ENCODE measurements around the gene SERPINA12. TPM values are rescaled to one million over a fixed set of nuclear protein-coding genes. Genes with fewer than 3 reads are reported as not detected.

Gene SERPINA12
- total and polyA plus RNA-seq, 2 of the 13 experiments (the other 11 are each of a cell fraction or from before 2014, with no cell fraction given), result 0.08 TPM; not detected in 1

DNA sequence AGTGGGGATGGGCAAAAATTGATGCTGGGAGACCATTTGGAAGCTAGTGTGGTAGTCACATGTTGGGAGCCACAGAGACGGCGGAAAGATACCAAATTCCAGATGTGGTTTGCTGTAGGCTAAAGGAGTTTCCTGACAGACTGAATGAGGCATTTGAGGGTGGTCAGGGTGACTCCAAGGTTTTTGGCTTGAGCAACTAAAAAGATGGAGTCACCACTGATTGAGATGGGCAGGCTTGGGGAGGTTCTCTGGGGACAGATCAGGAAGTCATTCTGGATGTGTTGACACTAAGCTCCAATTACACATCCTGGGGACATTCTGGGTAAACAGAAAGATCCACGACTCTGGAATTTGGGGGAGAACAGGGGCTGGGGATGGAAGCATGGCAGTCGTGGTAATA, 17.8 kb downstream of the SERPINA12 start (continued):
- TF ChIP-seq ETV5 (CRISPR knock-in tag; IDR thresholded peaks at IDR 0.05; ENCODE audit: borderline replicate concordance) (0 out of 2 replicates have a peak, but pooled peaks have one; percentile 17), SIX1 (CRISPR knock-in tag; IDR thresholded peaks at IDR 0.05; ENCODE audit: borderline replicate concordance) (0 out of 2 replicates have a peak, but pooled peaks have one; percentile 20)

DNA sequence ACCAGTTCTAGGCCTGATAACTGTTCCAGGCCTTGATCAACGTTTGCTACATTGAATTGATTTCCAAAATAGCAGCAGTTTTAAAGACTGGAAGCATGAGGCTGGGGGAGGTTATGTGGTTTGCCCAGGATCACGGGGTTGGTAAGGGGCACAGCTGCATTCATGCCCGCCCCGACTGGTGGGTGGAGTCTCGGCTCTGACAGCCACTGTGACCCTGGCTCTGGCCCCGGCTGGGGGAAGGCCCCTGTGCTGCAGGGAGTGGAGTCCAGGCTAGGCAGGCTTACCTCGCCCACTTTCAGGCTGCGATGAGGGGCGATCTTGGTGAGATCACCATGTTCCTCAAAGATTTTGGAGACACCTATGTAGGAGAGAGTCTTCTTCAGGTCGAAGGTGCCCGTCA, 19.9 kb downstream of the SERPINA12 start:
- Histone ChIP-seq H4K20me1 (ENCODE audit: insufficient read depth, low read length) (no peaks in the 10 kb centered on the region), H3K9me3 (ENCODE audit: low read length) (no peaks in the 10 kb centered on the region), H3K4me2 (ENCODE audit: low read depth, low read length) (no peak overlapping the region), H3K36me3 (replicated peaks in 1 of 2; ENCODE audit: control insufficient read depth in 1 of 2, insufficient read depth in 2 of 2, low read length in 2 of 2) (peaks cover 3 to 12% of the 10 kb centered on the region in 2 experiments; a peak in 4 of 5 replicates), H2AFZ (ENCODE audit: low read length) (no peak overlapping the region), H3K4me1 (ENCODE audit: insufficient read depth, low read length) (peaks cover 83% of the 10 kb centered on the region), H3K4me3 (replicated peaks in 1 of 3; ENCODE audit: insufficient read depth in 1 of 3, low read depth in 2 of 3, low read length in 3 of 3) (no peak overlapping the region), H3K27ac (ENCODE audit: extremely low read length, insufficient read depth, low read length) (no peak overlapping the region), H3K9ac (ENCODE audit: insufficient read depth, low read depth, low read length) (no peak overlapping the region), H3K27me3 (ENCODE audit: control insufficient read depth in 1 of 2, insufficient read depth in 2 of 2, low read length in 2 of 2) (no peaks in the 10 kb centered on the region), H3K79me2 (ENCODE audit: insufficient read depth, low read length) (peaks cover 8% of the 10 kb centered on the region)
- TF ChIP-seq ZNF275 (CRISPR knock-in tag; IDR thresholded peaks at IDR 0.05; ENCODE audit: borderline replicate concordance) (no peak), RXRB (CRISPR knock-in tag; IDR thresholded peaks at IDR 0.05; ENCODE audit: borderline replicate concordance) (no peak), ZNF232 (CRISPR knock-in tag; IDR thresholded peaks at IDR 0.05; ENCODE audit: borderline replicate concordance) (no peak), ZNF572 (CRISPR knock-in tag; IDR thresholded peaks at IDR 0.05) (no peak), ZNF704 (CRISPR knock-in tag; IDR thresholded peaks at IDR 0.05; ENCODE audit: borderline replicate concordance) (no peak), MBD4 (IDR thresholded peaks at IDR 0.05; ENCODE audit: borderline replicate concordance, low read length) (no peak), ZNF512 (CRISPR knock-in tag; IDR thresholded peaks at IDR 0.05) (no peak), POLR2AphosphoS5 (IDR thresholded peaks at IDR 0.05; ENCODE audit: low read depth, low read length) (0 out of 2 replicates have a peak, but pooled peaks have one; percentile 15), POLR2A (IDR thresholded peaks at IDR 0.05; ENCODE audit: insufficient read depth in 1 of 2, low read depth in 2 of 2, low read length in 2 of 2) (peak in 1 of 2 experiments; percentile 34; a peak in 1 of 4 replicates)
- no TSS peak for BruUV-seq (replicated peaks)
- in situ Hi-C loops (cut with HindIII; ENCODE audit: extremely low pct_ligation_motif_present, low pct_unique_long_range_greater_than_20kb), result loop anchor here (5.0 kb wide), 1 partner anchor 52 kb away; no protein-coding TSS in a partner anchor
- intact Hi-C loops (cut with micrococcal nuclease; ENCODE audit: unreplicated experiment), result no loop called here
- WGBS (ENCODE audit: low lambda C conversion rate), result 94% methylated on average over 6 of the region's 11 CpGs
- CTCF ChIA-PET (ENCODE audit: low intra/inter-chr PET ratio, low total read pairs), result no interaction called here
- no peak for DNase-seq (ENCODE audit: low spot score)
- no peak for ATAC-seq
- POLR2A ChIA-PET, result no interaction called here
- no peak for FAIRE-seq

Data from HepG2 (cell line).